Measurements from ENCODE around the gene REPIN1.
A peak's percentile ranks its signal among the peaks of the same experiment; 100 is the strongest.

The REPIN1 gene

GRCh38 chr7:150357270-150357669 is 11.4 kb upstream of the REPIN1 start:
- TF ChIP-seq CTCF (IDR thresholded peaks at IDR 0.05; ENCODE audit: low read length) (no peak), EZH2 (IDR thresholded peaks at IDR 0.05; ENCODE audit: borderline replicate concordance, low read length) (no peak)
- Histone ChIP-seq H3K4me2 (ENCODE audit: low read length) (peak overlapping the region; percentile 50), H3K79me2 (ENCODE audit: insufficient read depth, low read length) (no peaks in the 10 kb centered on the region), H2AFZ (ENCODE audit: low read length) (0 out of 2 replicates have a peak overlapping the region, but pooled peaks have one; percentile 6), H3K9me2 (ENCODE audit: low read depth, low read length) (no peaks in the 10 kb centered on the region), H3K9ac (ENCODE audit: low read length) (peak overlapping the region; percentile 17; the same call in 1 of the 2 replicates), H3K27ac (ENCODE audit: low read depth, low read length, poor library complexity, severe bottlenecking) (peak overlapping the region; percentile 83), H3K4me3 (ENCODE audit: low read depth, low read length, poor library complexity, severe bottlenecking) (peak overlapping the region; percentile 5), H3K27me3 (ENCODE audit: insufficient read depth, low read length) (no peaks in the 10 kb centered on the region), H3F3A (ENCODE audit: insufficient read depth, low read length) (0 out of 2 replicates have a peak, but pooled peaks cover 10% of the 10 kb centered on the region), H4K20me1 (ENCODE audit: insufficient read depth, low read length) (no peaks in the 10 kb centered on the region), H3K4me1 (ENCODE audit: insufficient read depth, low read length, severe bottlenecking) (peaks cover 49% of the 10 kb centered on the region), H3K9me3 (ENCODE audit: low read length) (no peaks in the 10 kb centered on the region), H3K36me3 (ENCODE audit: insufficient read depth, low read length) (no peaks in the 10 kb centered on the region)

- H3K4me3 ChIP-seq (ENCODE audit: low read depth, low read length, poor library complexity, severe bottlenecking): no peak overlapping the region
- H3K27me3 ChIP-seq (ENCODE audit: insufficient read depth, low read length): no peaks in the 10 kb centered on the region
- H3F3A ChIP-seq (ENCODE audit: insufficient read depth, low read length): 0 out of 2 replicates have a peak, but pooled peaks cover 10% of the 10 kb centered on the region
- H3K4me1 ChIP-seq (ENCODE audit: insufficient read depth, low read length, severe bottlenecking): peaks cover 55% of the 10 kb centered on the region
- H3K9me2 ChIP-seq (ENCODE audit: low read depth, low read length): no peaks in the 10 kb centered on the region
- H3K9ac ChIP-seq (ENCODE audit: low read length): peak overlapping the region; percentile 17; the same call in 1 of the 2 replicates
- peak overlapping the region; percentile 50 for H3K4me2 ChIP-seq (ENCODE audit: low read length)
- H4K20me1 ChIP-seq (ENCODE audit: insufficient read depth, low read length): no peaks in the 10 kb centered on the region
- H3K36me3 ChIP-seq (ENCODE audit: insufficient read depth, low read length): no peaks in the 10 kb centered on the region
- H3K27ac ChIP-seq (ENCODE audit: low read depth, low read length, poor library complexity, severe bottlenecking): peak overlapping the region; percentile 83
- 0 out of 2 replicates have a peak overlapping the region, but pooled peaks have one; percentile 6 for H2AFZ ChIP-seq (ENCODE audit: low read length)
- TF ChIP-seq EZH2 (IDR thresholded peaks at IDR 0.05; ENCODE audit: borderline replicate concordance, low read length) (no peak), CTCF (IDR thresholded peaks at IDR 0.05; ENCODE audit: low read length) (peak; percentile 16; the same call in 1 of the 2 replicates)
- no peaks in the 10 kb centered on the region for H3K9me3 ChIP-seq (ENCODE audit: low read length)
- no peaks in the 10 kb centered on the region for H3K79me2 ChIP-seq (ENCODE audit: insufficient read depth, low read length)
Measured at GRCh38 chr7:150357771-150358427, 10.7 kb upstream of the REPIN1 start.

- Histone ChIP-seq H3K4me3 (ENCODE audit: low read depth, low read length, poor library complexity, severe bottlenecking) (no peak overlapping the region), H3K79me2 (ENCODE audit: insufficient read depth, low read length) (no peaks in the 10 kb centered on the region), H3F3A (ENCODE audit: insufficient read depth, low read length) (0 out of 2 replicates have a peak, but pooled peaks cover 10% of the 10 kb centered on the region), H3K9ac (ENCODE audit: low read length) (no peak overlapping the region; the same call in 1 of the 2 replicates), H3K9me3 (ENCODE audit: low read length) (no peaks in the 10 kb centered on the region), H3K9me2 (ENCODE audit: low read depth, low read length) (no peaks in the 10 kb centered on the region), H3K27ac (ENCODE audit: low read depth, low read length, poor library complexity, severe bottlenecking) (peak overlapping the region; percentile 83), H2AFZ (ENCODE audit: low read length) (no peak overlapping the region), H4K20me1 (ENCODE audit: insufficient read depth, low read length) (no peaks in the 10 kb centered on the region), H3K36me3 (ENCODE audit: insufficient read depth, low read length) (no peaks in the 10 kb centered on the region), H3K27me3 (ENCODE audit: insufficient read depth, low read length) (no peaks in the 10 kb centered on the region), H3K4me1 (ENCODE audit: insufficient read depth, low read length, severe bottlenecking) (peaks cover 56% of the 10 kb centered on the region), H3K4me2 (ENCODE audit: low read length) (no peak overlapping the region)
- TF ChIP-seq EZH2 (IDR thresholded peaks at IDR 0.05; ENCODE audit: borderline replicate concordance, low read length) (no peak), CTCF (IDR thresholded peaks at IDR 0.05; ENCODE audit: low read length) (no peak)
Measured at GRCh38 chr7:150358433-150358832, 10.2 kb upstream of the REPIN1 start.
